Testis (tissue), 3 donors: ENCODE results near the gene HDAC1. TPM values are rescaled to one million over a fixed set of nuclear protein-coding genes. Genes with fewer than 3 reads are reported as not detected.

Experiments
- DNase-seq: peaks from one replicate; pipeline ENCODE4 v3.0.0-alpha.2; 2019
- H3K27ac ChIP-seq, 2 donors: fragments of 200-600 bp; sonication (generic); one replicate each; pipeline ENCODE4 v1.5.1; 2019
- H3K27me3 ChIP-seq: fragments of 200-600 bp; sonication (generic); one replicate; pipeline ENCODE4 v1.5.1; 2019
- H3K36me3 ChIP-seq: fragments of 200-600 bp; sonication (generic); one replicate; pipeline ENCODE4 v1.5.1; 2017; ENCODE audit warnings: low read depth; ENCODE audit errors: missing control alignments
- H3K4me1 ChIP-seq: fragments of 200-600 bp; sonication (generic); one replicate; pipeline ENCODE4 v1.5.1; 2019
- H3K4me3 ChIP-seq, 2 donors: fragments of 200-600 bp; sonication (generic); one replicate each; pipeline ENCODE4 v1.5.1; 2017 to 2019
- H3K9me3 ChIP-seq: fragments of 200-600 bp; sonication (generic); one replicate; pipeline ENCODE4 v1.5.1; 2017
- POLR2A ChIP-seq: fragments of 450-650 bp; IDR thresholded peaks from one replicate; pipeline ENCODE4 v1.6.1; 2017; ENCODE audit warnings: antibody characterized with exemption, mild to moderate bottlenecking, moderate library complexity
- WGBS, 2 donors: methylation state at CpG; one replicate each; pipeline ENCODE4 v1.1.5; 2018; 5-methylcytosine and 5-hydroxymethylcytosine counted together
- intact Hi-C: fragments of 100-400 bp; cut with DNase I; formaldehyde crosslinking; loops from one replicate; pipeline ENCODE4 v1.15.1; 2023; ENCODE audit warnings: low total_unique reads
- polyA plus RNA-seq: library from polyadenylated mRNA; stranded (reverse); fragments of 350-450 nt; fragmentation: Illumina TruSeq; extraction: RNeasy Lipid Tissue Mini Kit (QIAGEN cat#74804); gene quantifications from one replicate; pipeline ENCODE4 v1.2.3, GENCODE V29; 2014; ENCODE audit warnings: low read depth, low replicate concordance; ENCODE audit not compliant: insufficient read depth
- total RNA-seq, 2 donors: library from RNA; depleted of rRNA; stranded (reverse); fragments of >200 nt; gene quantifications; one replicate each; pipeline ENCODE4 v1.2.3, GENCODE V29; 2016
- TF ChIP-seq, protein P1 (sequence below), 3 experiments: fragments of 450-650 bp in 2 of 3; fragments of 200-600 bp in 1 of 3; sonication (generic) in 1 of 3; IDR thresholded peaks; one replicate each; pipeline ENCODE4 v1.5.1; 2016 to 2019; ENCODE audit warnings: antibody characterized with exemption in 3 of 3, mild to moderate bottlenecking in 2 of 3, moderate library complexity in 1 of 3

The HDAC1 gene
- total and polyA plus RNA-seq, 3 donors from 2014 or later, result 83.1 to 99.2 (median 91.6) TPM

DNA sequence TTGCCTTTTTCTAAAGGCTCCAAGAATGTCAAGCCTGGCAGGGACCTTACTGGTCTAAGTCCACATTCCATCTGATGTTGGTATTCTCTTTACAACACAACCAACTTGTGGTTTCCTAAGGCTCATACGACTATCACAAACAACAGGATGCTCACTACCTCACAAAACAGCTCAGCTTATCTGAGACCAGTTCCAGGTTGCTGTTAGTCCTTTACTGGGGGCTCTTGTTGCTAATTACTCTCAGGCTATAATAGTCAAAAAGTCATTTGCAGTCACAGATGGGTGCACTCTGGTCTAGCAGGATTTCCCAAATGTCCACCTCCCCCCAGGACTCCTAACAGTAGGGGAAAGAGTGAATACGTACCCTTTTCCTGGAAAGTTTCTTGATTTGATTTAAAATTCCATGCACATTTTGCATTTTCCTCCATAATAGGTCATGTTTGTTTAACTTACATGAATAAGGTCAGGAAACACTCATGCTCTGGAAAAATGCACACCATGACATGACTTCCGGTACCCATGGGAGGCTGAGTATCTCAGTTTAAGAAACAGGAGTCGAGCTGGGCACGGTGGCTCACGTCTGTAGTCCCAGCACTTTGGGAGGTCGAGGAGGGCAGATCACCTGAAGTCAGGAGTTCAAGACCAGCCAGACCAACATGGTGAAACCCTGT is 24.8 kb upstream of the HDAC1 start:
- WGBS, 2 donors, result 71 to 80% methylated on average over 7 of the region's 7 CpGs
- intact Hi-C loops, result no loop called here
- no peaks in the 10 kb centered on the region for H3K9me3 ChIP-seq
- H3K4me1 ChIP-seq, result no peaks in the 10 kb centered on the region
- no peaks in the 10 kb centered on the region for H3K36me3 ChIP-seq
- H3K27me3 ChIP-seq, result no peaks in the 10 kb centered on the region
- H3K4me3 ChIP-seq, result no peak overlapping the region
- no peak overlapping the region for H3K27ac ChIP-seq
- TF ChIP-seq, protein P1, sequence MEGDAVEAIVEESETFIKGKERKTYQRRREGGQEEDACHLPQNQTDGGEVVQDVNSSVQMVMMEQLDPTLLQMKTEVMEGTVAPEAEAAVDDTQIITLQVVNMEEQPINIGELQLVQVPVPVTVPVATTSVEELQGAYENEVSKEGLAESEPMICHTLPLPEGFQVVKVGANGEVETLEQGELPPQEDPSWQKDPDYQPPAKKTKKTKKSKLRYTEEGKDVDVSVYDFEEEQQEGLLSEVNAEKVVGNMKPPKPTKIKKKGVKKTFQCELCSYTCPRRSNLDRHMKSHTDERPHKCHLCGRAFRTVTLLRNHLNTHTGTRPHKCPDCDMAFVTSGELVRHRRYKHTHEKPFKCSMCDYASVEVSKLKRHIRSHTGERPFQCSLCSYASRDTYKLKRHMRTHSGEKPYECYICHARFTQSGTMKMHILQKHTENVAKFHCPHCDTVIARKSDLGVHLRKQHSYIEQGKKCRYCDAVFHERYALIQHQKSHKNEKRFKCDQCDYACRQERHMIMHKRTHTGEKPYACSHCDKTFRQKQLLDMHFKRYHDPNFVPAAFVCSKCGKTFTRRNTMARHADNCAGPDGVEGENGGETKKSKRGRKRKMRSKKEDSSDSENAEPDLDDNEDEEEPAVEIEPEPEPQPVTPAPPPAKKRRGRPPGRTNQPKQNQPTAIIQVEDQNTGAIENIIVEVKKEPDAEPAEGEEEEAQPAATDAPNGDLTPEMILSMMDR (IDR thresholded peaks at IDR 0.05), result no peak
- TF ChIP-seq POLR2A, result no peak
- no peak for DNase-seq

DNA sequence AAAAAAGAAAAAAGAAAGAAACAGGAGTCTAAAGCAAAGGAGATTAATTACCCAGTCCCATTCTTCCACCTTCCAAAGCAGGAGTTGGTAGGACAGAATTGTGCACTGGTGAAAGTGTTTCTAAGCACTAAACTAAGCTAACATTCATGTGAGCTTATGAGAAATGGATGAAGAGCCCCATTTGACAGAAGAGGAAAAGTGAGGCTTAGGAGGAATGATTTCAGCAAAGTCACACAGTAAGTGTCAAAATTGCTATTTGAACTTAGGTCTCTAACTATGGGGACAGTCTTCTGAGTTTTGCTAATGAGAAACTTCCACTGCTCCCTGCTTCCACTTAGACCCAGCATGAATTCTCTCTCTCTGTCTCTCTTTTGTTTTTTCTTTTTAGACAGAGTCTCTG is 22.1 kb upstream of the HDAC1 start:
- intact Hi-C loops, result no loop called here
- no peak overlapping the region for H3K4me3 ChIP-seq
- no peak overlapping the region for H3K27ac ChIP-seq

DNA sequence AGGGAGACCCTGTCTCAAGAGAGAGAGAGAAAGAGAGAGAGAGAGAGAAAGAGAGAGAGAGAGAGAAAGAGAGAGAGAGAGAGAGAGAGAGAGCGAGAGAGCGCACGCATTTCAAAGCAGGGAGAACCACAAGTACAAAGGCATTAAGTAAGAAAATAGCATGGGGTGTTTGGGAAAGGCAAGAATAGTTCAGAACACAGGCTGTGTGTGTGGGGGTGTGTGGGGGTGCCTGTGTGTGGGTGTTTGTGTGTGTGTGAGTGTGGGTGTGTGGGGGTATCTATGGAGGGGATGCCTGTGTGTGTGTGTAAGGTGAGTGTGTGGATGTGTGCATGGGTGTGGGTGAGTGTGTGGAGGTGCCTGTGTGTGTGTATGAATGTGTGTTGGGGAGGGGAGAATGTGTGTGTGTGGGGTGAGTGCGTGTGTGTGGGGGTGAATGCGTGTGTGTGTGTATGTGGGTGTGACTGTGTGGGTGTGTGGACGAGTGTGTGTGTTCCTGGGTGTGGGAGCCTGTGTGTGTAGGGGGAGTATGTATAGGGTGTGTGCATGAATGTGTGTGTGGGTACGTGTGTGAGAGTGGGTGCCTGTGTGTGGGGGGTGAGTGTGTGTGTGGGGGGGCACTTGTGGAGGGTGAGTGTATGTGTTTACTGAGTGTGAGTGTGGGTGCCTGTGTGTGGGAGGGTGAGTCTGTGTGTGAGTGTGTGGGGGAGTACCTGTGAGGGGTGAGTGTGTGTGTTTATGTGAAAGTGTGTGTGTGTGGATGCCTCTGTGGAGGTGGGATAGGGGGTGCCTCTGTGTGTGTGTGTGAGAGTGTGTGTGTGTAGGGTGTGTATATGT is 19.1 kb upstream of the HDAC1 start:
- TF ChIP-seq POLR2A, result no peak
- TF ChIP-seq, protein P1 (IDR thresholded peaks at IDR 0.05), result no peak
- intact Hi-C loops, result no loop called here
- no peaks in the 10 kb centered on the region for H3K36me3 ChIP-seq
- DNase-seq, result no peak
- H3K4me1 ChIP-seq, result no peaks in the 10 kb centered on the region
- H3K27ac ChIP-seq, result no peak overlapping the region
- H3K4me3 ChIP-seq, result no peak overlapping the region
- 71 to 72% methylated on average over 7 of the region's 7 CpGs for WGBS, 2 donors
- H3K9me3 ChIP-seq, result no peaks in the 10 kb centered on the region
- H3K27me3 ChIP-seq, result no peaks in the 10 kb centered on the region

More for the DNA sequence above, 22.1 kb upstream of the HDAC1 start:
- DNase-seq, result no peak
- TF ChIP-seq, protein P1 (IDR thresholded peaks at IDR 0.05), result no peak
- no peak for TF ChIP-seq POLR2A
- H3K9me3 ChIP-seq, result no peaks in the 10 kb centered on the region
- H3K4me1 ChIP-seq, result no peaks in the 10 kb centered on the region
- no peaks in the 10 kb centered on the region for H3K27me3 ChIP-seq
- no peaks in the 10 kb centered on the region for H3K36me3 ChIP-seq

DNA sequence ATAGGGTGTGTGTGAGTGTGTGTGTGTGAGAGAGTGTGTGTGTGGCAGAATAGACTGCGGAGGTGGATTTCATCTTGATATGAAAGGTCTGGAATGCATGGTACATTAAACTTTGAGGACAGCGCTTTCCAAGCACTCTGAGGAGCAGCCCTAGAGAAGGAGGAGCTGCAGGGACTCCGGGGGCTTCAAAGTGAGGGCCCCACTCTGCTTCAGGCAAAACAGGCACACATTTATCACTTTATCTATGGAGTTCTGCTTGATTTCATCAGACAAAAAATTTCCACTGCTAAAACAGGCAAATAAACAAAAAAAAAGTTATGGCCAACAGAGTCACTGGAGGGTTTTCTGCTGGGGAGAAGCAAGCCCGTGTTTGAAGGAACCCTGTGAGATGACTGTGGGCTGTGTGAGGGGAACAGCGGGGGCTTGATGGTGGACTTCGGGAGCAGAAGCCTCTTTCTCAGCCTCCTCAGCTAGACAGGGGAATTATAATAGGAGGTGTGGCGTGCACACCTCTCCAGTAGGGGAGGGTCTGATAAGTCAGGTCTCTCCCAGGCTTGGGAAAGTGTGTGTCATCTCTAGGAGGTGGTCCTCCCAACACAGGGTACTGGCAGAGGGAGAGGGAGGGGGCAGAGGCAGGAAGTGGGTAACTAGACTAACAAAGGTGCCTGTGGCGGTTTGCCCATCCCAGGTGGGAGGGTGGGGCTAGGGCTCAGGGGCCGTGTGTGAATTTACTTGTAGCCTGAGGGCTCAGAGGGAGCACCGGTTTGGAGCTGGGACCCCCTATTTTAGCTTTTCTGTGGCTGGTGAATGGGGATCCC is 18.3 kb upstream of the HDAC1 start:
- Histone ChIP-seq H3K27ac (no peak overlapping the region), H3K4me3 (no peak overlapping the region), H3K36me3 (no peaks in the 10 kb centered on the region), H3K27me3 (no peaks in the 10 kb centered on the region), H3K9me3 (no peaks in the 10 kb centered on the region), H3K4me1 (no peaks in the 10 kb centered on the region)
- WGBS, 2 donors, result 38 to 44% methylated on average over 10 of the region's 10 CpGs
- DNase-seq, result no peak
- TF ChIP-seq POLR2A, result no peak
- TF ChIP-seq, protein P1 (IDR thresholded peaks at IDR 0.05), result no peak
- intact Hi-C loops, result no loop called here
